Breast epithelium (tissue), 3 donors: ENCODE measurements around the gene BRF1.

ENCODE experiments used
- POLR2A ChIP-seq: fragments of 450-650 bp; IDR thresholded peaks from one replicate; pipeline ENCODE4 v1.6.1; 2016; ENCODE audit warnings: antibody characterized with exemption, mild to moderate bottlenecking, moderate library complexity
- TF ChIP-seq, protein P1 (sequence below), 3 donors: fragments of 450-650 bp; IDR thresholded peaks; one replicate each; pipeline ENCODE4 v1.5.1; 2016 to 2017; ENCODE audit warnings: antibody characterized with exemption in 3 of 3, mild to moderate bottlenecking in 3 of 3, moderate library complexity in 3 of 3

GRCh38 chr14:105349992-105350391, 49.2 kb upstream of the BRF1 start:
- TF ChIP-seq, protein P1, sequence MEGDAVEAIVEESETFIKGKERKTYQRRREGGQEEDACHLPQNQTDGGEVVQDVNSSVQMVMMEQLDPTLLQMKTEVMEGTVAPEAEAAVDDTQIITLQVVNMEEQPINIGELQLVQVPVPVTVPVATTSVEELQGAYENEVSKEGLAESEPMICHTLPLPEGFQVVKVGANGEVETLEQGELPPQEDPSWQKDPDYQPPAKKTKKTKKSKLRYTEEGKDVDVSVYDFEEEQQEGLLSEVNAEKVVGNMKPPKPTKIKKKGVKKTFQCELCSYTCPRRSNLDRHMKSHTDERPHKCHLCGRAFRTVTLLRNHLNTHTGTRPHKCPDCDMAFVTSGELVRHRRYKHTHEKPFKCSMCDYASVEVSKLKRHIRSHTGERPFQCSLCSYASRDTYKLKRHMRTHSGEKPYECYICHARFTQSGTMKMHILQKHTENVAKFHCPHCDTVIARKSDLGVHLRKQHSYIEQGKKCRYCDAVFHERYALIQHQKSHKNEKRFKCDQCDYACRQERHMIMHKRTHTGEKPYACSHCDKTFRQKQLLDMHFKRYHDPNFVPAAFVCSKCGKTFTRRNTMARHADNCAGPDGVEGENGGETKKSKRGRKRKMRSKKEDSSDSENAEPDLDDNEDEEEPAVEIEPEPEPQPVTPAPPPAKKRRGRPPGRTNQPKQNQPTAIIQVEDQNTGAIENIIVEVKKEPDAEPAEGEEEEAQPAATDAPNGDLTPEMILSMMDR (IDR thresholded peaks at IDR 0.05), result no peak
- no peak for TF ChIP-seq POLR2A
